CD4-positive, alpha-beta T cell treated with Interleukin-15 for 1 hour (primary cell): ENCODE measurements around the gene IMMP2L.

ENCODE experiments used
- DNase-seq: peaks from one replicate; pipeline ENCODE4 v3.0.0-alpha.2; 2020

Gene IMMP2L

GRCh38 chr7:110835849-110836248 lies 726.4 kb downstream of the IMMP2L start:
- no peak for DNase-seq

DNA sequence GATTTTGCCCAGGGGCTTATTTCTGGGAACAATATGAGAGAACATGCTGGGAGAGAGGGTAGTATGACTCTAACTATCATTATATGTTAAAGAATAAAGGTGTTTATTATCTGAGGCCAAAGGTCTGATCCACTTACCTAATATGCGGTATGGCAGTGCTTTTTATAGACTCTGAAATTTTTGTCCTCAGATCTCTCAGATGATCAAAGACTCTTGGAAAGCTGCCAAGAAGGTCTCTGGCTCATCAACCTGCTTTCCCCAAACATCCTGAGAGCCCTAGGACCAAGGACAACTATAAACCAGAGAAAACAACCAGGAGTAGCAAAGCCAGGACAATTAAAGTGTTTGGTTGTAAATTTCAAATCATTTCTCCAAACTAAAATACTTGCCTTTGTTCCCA lies 727.1 kb downstream of the IMMP2L start:
- DNase-seq: no peak

- no peak for DNase-seq
Observed at GRCh38 chr7:110831419-110831818, 730.9 kb downstream of the IMMP2L start.

DNA sequence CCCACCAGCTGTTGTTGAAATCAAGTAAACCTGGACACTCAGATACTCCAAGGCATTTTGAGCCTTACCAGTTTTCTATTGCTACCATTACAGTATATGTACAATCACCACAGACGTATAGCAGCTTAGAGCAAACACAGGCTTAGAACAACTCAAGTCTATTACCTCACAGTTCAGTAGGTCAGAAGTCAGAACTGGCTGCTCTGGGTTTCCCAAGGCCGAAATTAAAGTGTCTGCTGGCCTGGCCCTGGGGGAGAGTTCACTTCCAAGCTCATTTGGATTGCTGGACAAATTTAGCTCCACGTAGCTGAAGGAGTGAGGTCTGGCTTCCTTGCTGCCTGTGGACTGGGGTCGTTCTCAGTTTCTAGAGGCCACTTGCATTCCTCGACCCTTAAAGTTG lies 731.5 kb downstream of the IMMP2L start:
- DNase-seq: no peak

DNA sequence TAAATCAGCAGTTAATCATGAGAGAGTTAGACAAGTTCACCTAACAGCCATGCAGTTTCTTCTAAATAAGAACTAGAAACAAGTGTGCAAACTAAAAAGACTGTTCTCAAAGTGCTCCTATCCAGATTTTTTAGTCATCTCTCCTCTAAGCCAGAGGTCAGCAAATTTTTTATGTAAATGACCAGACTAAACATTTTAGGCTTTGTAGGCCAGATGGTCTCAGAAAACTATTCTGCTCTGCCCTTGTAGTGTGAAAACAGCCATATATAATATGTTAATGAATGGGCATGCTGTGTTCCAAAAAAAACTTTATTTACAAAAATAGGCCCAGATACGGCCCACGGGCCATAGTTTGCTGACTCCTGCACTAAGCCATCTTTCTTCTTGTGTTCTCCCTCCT lies 734.4 kb downstream of the IMMP2L start:
- no peak for DNase-seq

- DNase-seq: no peak
Observed at GRCh38 chr7:110827287-110827855, 734.9 kb downstream of the IMMP2L start.

DNA sequence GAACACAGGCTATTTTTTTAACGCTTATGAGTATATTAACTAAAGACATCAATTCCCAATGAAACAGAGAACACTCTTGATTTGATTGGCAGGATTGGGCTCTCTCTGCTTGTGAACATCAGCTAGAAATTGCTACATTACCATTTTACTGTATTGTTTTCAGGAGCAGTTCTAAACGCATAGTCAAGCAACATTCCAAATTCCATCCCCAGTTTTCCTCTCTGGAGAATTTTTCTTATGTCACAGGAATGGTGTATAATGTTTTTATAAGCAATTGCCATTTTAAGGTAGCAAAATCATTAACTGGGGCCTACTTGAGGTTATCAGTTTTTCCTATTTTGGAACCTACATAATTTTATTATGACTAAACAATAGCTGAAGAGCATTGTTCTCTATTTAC lies 748.3 kb downstream of the IMMP2L start:
- DNase-seq: no peak

DNA sequence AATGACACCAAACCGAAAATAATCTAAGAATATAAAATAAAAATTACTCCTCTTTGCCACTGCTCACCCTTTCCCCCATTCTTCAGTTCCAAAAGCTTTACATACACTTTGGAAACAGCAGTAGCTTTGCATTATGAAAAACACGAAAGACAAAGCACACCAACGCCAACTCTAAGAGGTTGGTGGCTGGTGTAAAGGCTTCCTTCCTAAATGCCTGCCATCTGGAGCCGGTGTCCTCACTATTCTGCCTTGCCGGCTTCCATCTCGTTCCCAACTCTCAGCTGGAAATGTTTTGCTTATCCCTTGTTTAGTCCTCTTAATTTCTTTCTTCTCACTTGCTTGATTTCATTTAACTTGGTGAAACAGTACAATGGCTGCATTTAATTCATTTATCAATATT lies 752.5 kb downstream of the IMMP2L start:
- DNase-seq: no peak

GRCh38 chr7:110808361-110808760 lies 753.9 kb downstream of the IMMP2L start:
- no peak for DNase-seq

- DNase-seq: no peak
Observed at GRCh38 chr7:110804501-110804900, 757.8 kb downstream of the IMMP2L start.

DNA sequence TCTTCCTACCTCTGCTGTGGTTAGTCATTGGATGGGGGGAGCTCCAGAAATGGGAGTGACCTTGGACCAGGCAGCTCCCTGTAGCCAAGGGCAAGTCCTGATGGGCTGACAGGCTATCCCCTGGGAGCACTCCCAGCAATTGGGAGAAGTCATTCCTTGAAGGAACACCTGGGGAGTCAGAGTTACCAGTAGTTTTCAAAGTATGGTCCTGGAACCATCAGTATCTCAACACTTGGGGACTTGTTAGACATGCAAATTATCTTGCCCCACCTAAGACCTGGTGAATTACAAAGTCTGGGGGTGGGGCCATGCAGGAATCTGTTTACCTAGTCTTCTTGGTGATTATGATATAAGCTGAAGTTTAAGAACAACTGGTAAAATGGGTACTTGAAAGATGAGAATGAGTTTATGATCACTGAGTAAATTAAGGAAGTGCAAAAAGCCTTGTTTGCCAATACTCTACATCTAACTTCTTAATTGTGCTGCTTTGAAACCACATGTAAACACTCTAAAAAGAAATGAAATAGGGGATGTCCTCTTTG lies 758.6 kb downstream of the IMMP2L start:
- DNase-seq: no peak

DNA sequence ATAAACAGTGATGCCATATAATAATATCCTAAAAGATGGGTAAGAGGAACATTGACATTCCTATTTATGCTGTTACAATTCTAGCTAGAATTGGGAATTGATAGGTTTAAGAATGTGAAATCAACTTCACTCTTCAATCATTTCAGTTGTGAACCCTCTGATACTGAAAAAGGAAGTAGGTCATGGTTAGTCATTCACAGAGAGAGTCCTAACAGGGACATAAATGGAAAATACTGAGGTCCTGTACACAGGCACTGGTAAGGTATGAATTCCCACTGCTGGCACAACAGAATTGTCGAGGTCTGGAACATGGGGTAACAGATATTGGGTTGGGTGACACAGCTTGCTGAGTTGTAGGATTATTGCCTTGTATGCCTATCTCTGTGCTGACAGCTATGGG lies 760.8 kb downstream of the IMMP2L start:
- DNase-seq: no peak

DNA sequence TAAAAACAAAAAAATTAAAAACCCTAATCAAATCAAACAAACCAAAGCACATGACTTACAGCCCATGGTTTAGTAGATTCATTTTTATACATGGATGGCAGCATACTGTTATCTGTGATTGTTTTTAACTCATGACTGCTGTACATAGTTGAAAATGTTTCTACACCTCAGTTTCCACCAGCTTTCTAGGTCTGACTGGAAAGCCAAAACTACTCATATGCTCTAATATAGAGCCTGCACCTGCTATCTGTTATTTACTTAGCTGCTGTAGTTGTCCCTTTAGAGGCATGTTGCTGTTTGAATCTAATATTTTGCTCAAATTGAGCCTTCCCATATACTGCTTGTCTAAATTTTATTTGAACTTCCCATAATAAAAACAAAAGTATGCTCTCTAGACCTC lies 761.3 kb downstream of the IMMP2L start:
- DNase-seq: no peak

DNA sequence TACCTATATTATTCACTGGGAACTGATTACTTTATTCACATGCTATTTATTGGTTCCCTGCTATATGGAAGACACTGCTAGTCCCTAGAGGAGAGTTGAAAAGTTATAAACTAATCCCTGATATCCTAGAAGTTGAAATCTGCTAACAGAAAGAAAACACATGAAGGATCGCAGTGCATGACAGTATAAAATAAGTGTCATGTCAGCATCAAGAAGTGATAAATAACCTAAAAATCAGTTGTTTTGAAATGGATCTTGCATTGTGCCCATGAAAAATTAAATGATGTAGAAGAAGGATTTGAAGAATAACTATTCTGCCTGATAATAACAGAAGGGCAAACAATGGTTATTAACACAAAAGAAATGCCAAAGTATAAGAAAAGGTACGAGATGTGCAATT lies 764.6 kb downstream of the IMMP2L start:
- DNase-seq: no peak

- no peak for DNase-seq
Observed at GRCh38 chr7:110790992-110791391, 771.3 kb downstream of the IMMP2L start.

GRCh38 chr7:110786328-110786965 lies 775.8 kb downstream of the IMMP2L start:
- no peak for DNase-seq

- no peak for DNase-seq
Observed at GRCh38 chr7:110784749-110785148, 777.5 kb downstream of the IMMP2L start.

- DNase-seq: no peak
Observed at GRCh38 chr7:110780712-110781111, 781.6 kb downstream of the IMMP2L start.

GRCh38 chr7:110779339-110779738 lies 783.0 kb downstream of the IMMP2L start:
- no peak for DNase-seq

- DNase-seq: no peak
Observed at GRCh38 chr7:110775046-110775445, 787.2 kb downstream of the IMMP2L start.

- no peak for DNase-seq
Observed at GRCh38 chr7:110774071-110774470, 788.2 kb downstream of the IMMP2L start.

- no peak for DNase-seq
Observed at GRCh38 chr7:110772615-110773014, 789.7 kb downstream of the IMMP2L start.

DNA sequence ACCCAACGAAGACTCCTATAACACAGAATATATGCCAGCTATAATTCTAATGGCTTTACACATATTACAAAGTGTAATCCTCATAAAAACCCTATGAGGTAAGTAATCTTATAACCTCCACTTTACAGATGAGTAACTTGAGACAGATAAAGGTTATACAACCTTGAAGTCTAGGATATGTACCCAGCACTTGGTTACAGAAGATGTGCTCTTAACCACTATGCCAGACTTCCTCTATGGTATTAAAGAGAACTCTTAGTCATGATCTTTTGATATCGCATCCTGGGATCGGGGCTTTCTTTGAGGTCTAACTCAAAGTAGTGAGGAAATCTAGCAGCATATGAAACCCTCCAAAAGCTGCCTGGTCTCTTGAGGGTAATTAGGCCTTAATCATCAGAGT lies 790.6 kb downstream of the IMMP2L start:
- DNase-seq: no peak

GRCh38 chr7:110767550-110768110 lies 794.7 kb downstream of the IMMP2L start:
- DNase-seq: no peak

- no peak for DNase-seq
Observed at GRCh38 chr7:110766864-110767263, 795.4 kb downstream of the IMMP2L start.
